MM.1S (cell line): ENCODE data around the gene CCDC88B.

Source experiments
- DNase-seq: peaks from one replicate; pipeline ENCODE4 v3.0.0-alpha.2; 2015
- H2AFZ ChIP-seq: fragments of 300-600 bp; sonication (generic); 2 replicates; pipeline ENCODE4 v1.6.0; 2016; ENCODE audit warnings: antibody characterized with exemption, low read length
- H3F3A ChIP-seq: fragments of 300-600 bp; sonication (generic); 2 replicates; pipeline ENCODE4 v1.6.1; 2016; ENCODE audit warnings: mild to moderate bottlenecking, antibody characterized with exemption, low read length, moderate library complexity, mixed read lengths; ENCODE audit not compliant: insufficient read depth
- H3K27ac ChIP-seq: fragments of 300-600 bp; sonication (generic); 2 replicates; pipeline ENCODE4 v1.5.1; 2016; ENCODE audit warnings: mild to moderate bottlenecking, low read length
- H3K27me3 ChIP-seq: fragments of 300-600 bp; sonication (generic); replicated peaks from 2 replicates; pipeline ENCODE4 v1.6.0; 2016; ENCODE audit warnings: low read length; ENCODE audit not compliant: insufficient read depth
- H3K36me3 ChIP-seq: fragments of 300-600 bp; sonication (generic); replicated peaks from 2 replicates; pipeline ENCODE4 v1.6.1; 2016; ENCODE audit warnings: mild to moderate bottlenecking, low read length, mixed read lengths; ENCODE audit not compliant: insufficient read depth
- H3K4me1 ChIP-seq: fragments of 300-600 bp; sonication (generic); 2 replicates; pipeline ENCODE4 v1.6.1; 2016; ENCODE audit warnings: low read length, mixed read lengths
- H3K4me2 ChIP-seq: fragments of 300-600 bp; sonication (generic); 2 replicates; pipeline ENCODE4 v1.6.0; 2016; ENCODE audit warnings: low read depth, low read length
- H3K4me3 ChIP-seq: fragments of 300-600 bp; sonication (generic); 2 replicates; pipeline ENCODE4 v1.5.1; 2016; ENCODE audit warnings: low read length, mixed read lengths
- H3K79me2 ChIP-seq: fragments of 300-600 bp; sonication (generic); 2 replicates; pipeline ENCODE4 v1.6.1; 2016; ENCODE audit warnings: mixed run types, low read length, mixed read lengths
- H3K9ac ChIP-seq: fragments of 300-600 bp; sonication (generic); 2 replicates; pipeline ENCODE4 v1.6.1; 2016; ENCODE audit warnings: low read length, mixed read lengths
- H3K9me2 ChIP-seq: fragments of 300-600 bp; sonication (generic); replicated peaks from 2 replicates; pipeline ENCODE4 v1.6.1; 2016; ENCODE audit warnings: mild to moderate bottlenecking, low read length, mixed read lengths; ENCODE audit not compliant: insufficient read depth
- H3K9me3 ChIP-seq: fragments of 300-600 bp; sonication (generic); replicated peaks from 2 replicates; pipeline ENCODE4 v1.6.1; 2016; ENCODE audit warnings: mild to moderate bottlenecking, low read length, mixed read lengths; ENCODE audit not compliant: insufficient read depth
- H4K20me1 ChIP-seq: fragments of 300-600 bp; sonication (generic); 2 replicates; pipeline ENCODE4 v1.6.1; 2016; ENCODE audit warnings: mild to moderate bottlenecking, low read length, moderate library complexity, mixed read lengths; ENCODE audit not compliant: insufficient read depth
- CTCF ChIP-seq: fragments of 300-600 bp; sonication (generic); IDR thresholded peaks from 2 replicates; pipeline ENCODE4 v1.5.1; 2016; ENCODE audit warnings: antibody characterized with exemption, low read length, mixed read lengths
- EZH2 ChIP-seq: fragments of 300-600 bp; sonication (generic); optimal IDR thresholded peaks from 2 replicates; pipeline ENCODE3; 2017; ENCODE audit warnings: low read depth, mild to moderate bottlenecking, antibody characterized with exemption, low read length, mixed read lengths
- EZH2phosphoT487 ChIP-seq: fragments of 300-600 bp; sonication (generic); IDR thresholded peaks from 2 replicates; pipeline ENCODE4 v1.6.1; 2018; ENCODE audit warnings: antibody characterized with exemption, low read length

CCDC88B gene

GRCh38 chr11:64367931-64368672 lies 28.1 kb downstream of the CCDC88B start:
- Histone ChIP-seq H2AFZ (no peak overlapping the region), H3K9me2 (no peaks in the 10 kb centered on the region), H3K27ac (no peak overlapping the region), H3K4me3 (no peak overlapping the region), H3K36me3 (no peaks in the 10 kb centered on the region), H3F3A (no peaks in the 10 kb centered on the region), H3K9me3 (no peaks in the 10 kb centered on the region), H4K20me1 (no peaks in the 10 kb centered on the region), H3K9ac (no peak overlapping the region), H3K4me2 (no peak overlapping the region), H3K79me2 (no peaks in the 10 kb centered on the region), H3K27me3 (no peaks in the 10 kb centered on the region), H3K4me1 (no peaks in the 10 kb centered on the region)
- DNase-seq = no peak
- TF ChIP-seq EZH2 = no peak
- TF ChIP-seq CTCF = no peak
- no peak for TF ChIP-seq EZH2phosphoT487

DNA sequence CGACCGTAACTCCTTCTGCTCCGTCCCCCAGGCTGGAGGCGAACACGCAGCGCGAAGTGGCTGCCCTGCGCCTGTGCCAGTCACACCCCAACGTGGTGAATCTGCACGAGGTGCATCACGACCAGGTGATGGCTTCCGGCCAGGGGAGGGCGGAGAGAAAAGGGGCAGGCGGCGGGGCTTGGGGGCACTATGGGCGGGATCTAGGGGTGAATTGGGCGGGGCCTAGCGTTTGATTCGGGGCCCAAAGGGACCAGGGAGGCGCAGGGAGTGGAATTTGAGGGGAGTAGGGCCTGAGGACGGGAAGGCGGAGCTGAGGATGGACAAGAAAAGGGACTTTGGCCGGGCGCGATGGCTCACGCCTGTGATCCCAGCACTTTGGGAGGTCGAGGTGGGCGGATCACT lies 28.7 kb downstream of the CCDC88B start:
- Histone ChIP-seq H3K4me1 (no peaks in the 10 kb centered on the region), H4K20me1 (no peaks in the 10 kb centered on the region), H3K27me3 (no peaks in the 10 kb centered on the region), H3K9ac (no peak overlapping the region), H3K9me3 (no peaks in the 10 kb centered on the region), H3K4me3 (no peak overlapping the region), H3K4me2 (no peak overlapping the region), H3F3A (no peaks in the 10 kb centered on the region), H3K79me2 (no peaks in the 10 kb centered on the region), H3K9me2 (no peaks in the 10 kb centered on the region), H2AFZ (no peak overlapping the region), H3K36me3 (no peaks in the 10 kb centered on the region), H3K27ac (no peak overlapping the region)
- TF ChIP-seq EZH2phosphoT487 = no peak
- DNase-seq = no peak

GRCh38 chr11:64369440-64370421 lies 29.7 kb downstream of the CCDC88B start:
- Histone ChIP-seq H3K4me1 (no peaks in the 10 kb centered on the region), H3F3A (no peaks in the 10 kb centered on the region), H3K9ac (no peak overlapping the region), H2AFZ (no peak overlapping the region), H3K36me3 (no peaks in the 10 kb centered on the region), H3K4me2 (no peak overlapping the region), H3K9me2 (no peaks in the 10 kb centered on the region), H3K9me3 (no peaks in the 10 kb centered on the region), H3K79me2 (no peaks in the 10 kb centered on the region), H3K27ac (no peak overlapping the region), H3K4me3 (no peak overlapping the region), H4K20me1 (no peaks in the 10 kb centered on the region), H3K27me3 (no peaks in the 10 kb centered on the region; the same call in 1 of the 2 replicates)
- TF ChIP-seq CTCF (no peak), EZH2 (no peak), EZH2phosphoT487 (no peak)
- DNase-seq = no peak
